GM10266 (cell line): ENCODE measurements around the gene MCC.

ENCODE experiments used
- DNase-seq: peaks from one replicate; pipeline ENCODE4 v3.0.0; 2012; ENCODE audit errors: extremely low spot score
- TF ChIP-seq, protein P1 (sequence below): IDR thresholded peaks from 2 replicates; pipeline ENCODE4 v1.5.1; 2012; ENCODE audit warnings: mild to moderate bottlenecking, low read depth; ENCODE audit not compliant: control insufficient read depth, insufficient read depth; ENCODE audit errors: missing control alignments

Gene MCC

DNA sequence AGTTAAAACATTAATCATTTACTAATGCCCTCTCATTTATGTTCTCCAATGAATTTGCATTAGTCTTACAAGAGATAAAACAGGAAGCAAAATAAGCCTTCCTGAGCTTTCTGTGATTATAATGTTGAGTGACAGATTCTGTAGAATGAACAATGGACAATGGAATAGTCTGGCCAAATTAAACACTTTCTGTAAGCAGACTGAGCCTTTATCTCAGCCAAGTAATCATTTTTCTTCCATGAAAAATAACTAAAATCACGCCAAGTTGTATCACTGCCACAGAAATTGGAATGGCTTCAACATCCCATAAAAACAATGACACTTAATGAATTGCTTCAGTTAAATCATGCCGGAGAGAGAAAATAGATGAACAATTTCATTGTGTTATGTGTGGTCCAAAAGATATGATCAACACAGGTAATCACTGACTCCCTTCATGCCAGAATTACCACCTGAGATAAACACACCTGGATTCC, 116.5 kb downstream of the MCC start:
- no peak for DNase-seq
- TF ChIP-seq, protein P1, sequence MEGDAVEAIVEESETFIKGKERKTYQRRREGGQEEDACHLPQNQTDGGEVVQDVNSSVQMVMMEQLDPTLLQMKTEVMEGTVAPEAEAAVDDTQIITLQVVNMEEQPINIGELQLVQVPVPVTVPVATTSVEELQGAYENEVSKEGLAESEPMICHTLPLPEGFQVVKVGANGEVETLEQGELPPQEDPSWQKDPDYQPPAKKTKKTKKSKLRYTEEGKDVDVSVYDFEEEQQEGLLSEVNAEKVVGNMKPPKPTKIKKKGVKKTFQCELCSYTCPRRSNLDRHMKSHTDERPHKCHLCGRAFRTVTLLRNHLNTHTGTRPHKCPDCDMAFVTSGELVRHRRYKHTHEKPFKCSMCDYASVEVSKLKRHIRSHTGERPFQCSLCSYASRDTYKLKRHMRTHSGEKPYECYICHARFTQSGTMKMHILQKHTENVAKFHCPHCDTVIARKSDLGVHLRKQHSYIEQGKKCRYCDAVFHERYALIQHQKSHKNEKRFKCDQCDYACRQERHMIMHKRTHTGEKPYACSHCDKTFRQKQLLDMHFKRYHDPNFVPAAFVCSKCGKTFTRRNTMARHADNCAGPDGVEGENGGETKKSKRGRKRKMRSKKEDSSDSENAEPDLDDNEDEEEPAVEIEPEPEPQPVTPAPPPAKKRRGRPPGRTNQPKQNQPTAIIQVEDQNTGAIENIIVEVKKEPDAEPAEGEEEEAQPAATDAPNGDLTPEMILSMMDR, result no peak

DNA sequence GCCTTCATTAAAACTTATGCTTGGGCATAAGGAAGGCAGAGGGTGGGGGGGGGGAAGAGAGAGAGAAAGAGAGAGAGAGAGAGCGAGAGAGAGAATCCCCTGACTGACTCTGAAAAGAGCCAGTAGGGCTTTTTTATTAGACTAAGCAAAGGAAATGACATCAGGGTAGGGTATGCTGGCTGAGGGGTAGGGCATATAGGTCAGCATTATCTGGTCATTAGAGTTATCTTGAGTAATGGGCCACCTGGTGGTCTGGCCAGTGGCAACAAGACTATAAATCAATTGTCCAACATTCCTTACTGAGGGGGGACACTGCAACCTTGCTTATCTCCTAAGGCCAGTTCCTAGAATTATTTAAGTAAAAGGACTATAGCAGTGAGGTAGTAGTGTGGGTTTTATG, 120.7 kb downstream of the MCC start:
- TF ChIP-seq, protein P1, result no peak
- DNase-seq, result no peak

DNA sequence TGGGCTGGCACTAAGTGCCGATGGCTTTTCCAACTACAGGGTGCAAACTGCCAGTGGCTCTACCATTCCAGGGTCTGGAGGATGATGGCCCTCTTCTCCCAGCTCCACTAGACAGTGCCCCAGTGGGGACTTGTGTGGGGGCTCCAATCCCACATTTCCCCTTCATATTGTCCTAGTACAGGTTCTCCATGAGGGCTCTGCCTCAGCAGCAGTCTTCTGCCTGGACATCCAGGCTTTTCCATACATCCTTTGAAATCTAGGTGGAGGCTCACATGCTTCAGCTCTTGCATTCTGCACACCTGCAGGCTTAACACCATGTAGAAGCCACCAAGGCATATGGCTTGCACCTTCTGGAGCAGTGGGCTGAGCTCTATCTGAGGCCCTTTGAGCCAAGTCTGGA, 123.8 kb downstream of the MCC start:
- DNase-seq, result no peak
- TF ChIP-seq, protein P1, result no peak

DNA sequence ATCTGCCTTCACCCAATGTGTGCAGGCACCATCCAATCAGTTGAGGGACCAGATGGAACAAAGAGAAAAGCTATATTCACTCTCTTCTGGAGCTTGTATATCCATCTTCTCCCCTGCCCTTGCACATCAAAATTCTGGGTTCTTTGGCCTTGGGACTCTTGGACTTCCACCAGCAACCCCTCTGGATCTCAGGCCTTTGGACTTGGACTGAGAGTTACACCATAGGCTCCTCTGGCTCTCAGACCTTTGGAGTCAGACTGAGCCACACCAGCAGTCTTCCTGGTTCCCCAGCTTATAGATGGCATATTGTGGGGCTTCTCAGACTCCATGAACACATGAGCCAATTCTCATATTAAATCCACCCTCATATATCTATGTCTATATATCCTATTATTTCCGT, 126.6 kb downstream of the MCC start:
- DNase-seq, result no peak
- TF ChIP-seq, protein P1, result no peak

DNA sequence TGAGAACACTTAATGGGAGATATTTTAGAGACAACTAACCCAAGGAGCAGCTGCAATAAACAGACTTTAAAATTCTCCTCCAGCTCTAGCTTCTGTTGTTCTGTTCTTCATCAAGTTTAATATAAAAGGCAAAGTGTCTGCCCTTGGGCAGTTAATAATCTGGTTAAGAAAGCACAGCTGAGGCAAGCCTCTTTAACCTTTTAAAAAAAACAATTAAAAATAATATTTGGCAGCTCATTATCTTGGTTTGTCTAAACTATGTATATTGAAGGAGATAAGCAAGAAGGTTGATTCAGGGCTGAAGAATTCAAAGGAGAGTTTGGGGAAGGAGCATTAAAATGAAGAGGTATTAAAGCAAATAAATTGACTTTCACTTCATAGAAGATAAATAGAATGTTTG, 128.8 kb downstream of the MCC start:
- TF ChIP-seq, protein P1, result no peak
- no peak for DNase-seq

DNA sequence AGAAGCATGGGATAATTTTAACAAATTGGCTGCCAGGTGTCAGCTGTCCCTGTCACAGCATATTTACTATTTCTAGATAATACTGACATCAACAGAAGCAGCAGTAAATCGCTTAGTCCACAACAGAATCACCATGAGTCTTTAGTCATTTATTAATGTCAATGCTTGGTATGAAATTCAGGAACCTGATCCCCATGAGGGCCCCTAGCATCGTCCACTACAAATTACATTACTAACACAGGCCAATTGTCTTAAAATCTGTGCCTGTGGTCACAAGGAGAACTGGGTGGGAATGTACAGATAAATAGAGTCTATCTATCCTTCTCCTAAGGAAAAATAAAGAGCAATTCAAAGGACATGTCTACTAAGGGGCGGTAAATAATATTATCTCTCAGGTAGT, 129.6 kb downstream of the MCC start:
- TF ChIP-seq, protein P1, result no peak
- no peak for DNase-seq

DNA sequence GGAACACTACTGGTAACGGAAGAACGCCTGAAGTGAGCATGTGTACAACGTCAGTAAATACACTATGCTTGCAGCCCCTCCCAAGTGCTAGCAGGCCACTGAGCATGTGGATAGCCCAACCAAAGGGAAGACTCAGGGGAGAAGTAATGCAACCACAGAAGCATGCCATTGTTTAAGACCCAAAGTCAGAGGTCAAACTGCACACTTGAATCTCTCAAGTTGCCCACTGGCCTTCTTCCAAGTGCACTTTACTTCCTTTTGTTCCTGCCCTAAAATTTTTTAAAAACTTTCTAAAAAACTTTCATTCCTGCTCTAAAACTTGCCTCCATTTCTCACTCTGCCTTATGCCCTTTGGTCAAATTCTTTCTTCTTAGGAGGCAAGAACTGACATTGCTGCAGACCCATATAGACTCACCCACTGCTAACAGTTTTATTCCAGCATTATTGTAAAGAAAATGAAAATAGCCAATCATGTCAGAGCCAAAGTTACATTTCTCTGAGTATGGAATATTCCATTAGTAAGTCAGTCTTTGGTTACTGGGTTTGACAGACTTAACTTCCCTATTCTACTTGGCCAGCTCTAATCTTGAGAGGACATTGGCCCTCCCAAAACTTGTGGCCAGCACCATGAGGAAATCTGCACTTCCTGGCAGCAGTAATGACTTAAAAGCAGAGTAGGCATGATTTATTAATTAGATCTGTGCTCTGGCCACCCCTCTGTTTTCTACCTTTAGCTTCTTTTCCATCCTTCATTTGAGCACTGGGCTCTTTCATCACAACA, 130.4 kb downstream of the MCC start:
- TF ChIP-seq, protein P1, result no peak
- no peak for DNase-seq
